HEK293 (cell line): Measurements from ENCODE around the gene NSFL1C.

Source experiments
- BCL6B ChIP-seq: fragments of 450-650 bp; formaldehyde crosslinking; IDR thresholded peaks from 2 replicates; pipeline ENCODE4 v1.5.1; 2017; ENCODE audit warnings: missing biosample characterization, missing genetic modification characterization
- CTCF ChIP-seq: fragments of 450-650 bp; formaldehyde crosslinking; IDR thresholded peaks from 2 replicates; pipeline ENCODE4 v1.5.1; 2016; ENCODE audit warnings: missing biosample characterization, missing genetic modification characterization
- GLI2 ChIP-seq: fragments of 450-650 bp; formaldehyde crosslinking; IDR thresholded peaks from 2 replicates; pipeline ENCODE4; 2017; ENCODE audit warnings: missing biosample characterization, missing genetic modification characterization, low read depth, borderline replicate concordance
- GLI4 ChIP-seq: fragments of 450-650 bp; formaldehyde crosslinking; IDR thresholded peaks from 2 replicates; pipeline ENCODE4 v1.5.1; 2016; ENCODE audit warnings: missing biosample characterization, missing genetic modification characterization
- MZF1 ChIP-seq: fragments of 450-650 bp; formaldehyde crosslinking; IDR thresholded peaks from 2 replicates; pipeline ENCODE4 v1.5.1; 2017; ENCODE audit warnings: missing biosample characterization, missing genetic modification characterization, borderline replicate concordance
- REST ChIP-seq: fragments of 450-650 bp; formaldehyde crosslinking; IDR thresholded peaks from 2 replicates; pipeline ENCODE4 v1.5.1; 2016; ENCODE audit warnings: missing biosample characterization, missing genetic modification characterization
- SALL2 ChIP-seq: fragments of 450-650 bp; formaldehyde crosslinking; IDR thresholded peaks from 2 replicates; pipeline ENCODE4 v1.5.0; 2017; ENCODE audit warnings: missing biosample characterization, mild to moderate bottlenecking, missing genetic modification characterization, borderline replicate concordance
- TSHZ1 ChIP-seq: fragments of 450-650 bp; formaldehyde crosslinking; IDR thresholded peaks from 2 replicates; pipeline ENCODE4 v1.5.1; 2016; ENCODE audit warnings: missing biosample characterization, missing genetic modification characterization, borderline replicate concordance
- ZBTB20 ChIP-seq: fragments of 450-650 bp; formaldehyde crosslinking; IDR thresholded peaks from 2 replicates; pipeline ENCODE4 v1.5.1; 2016; ENCODE audit warnings: missing biosample characterization, missing genetic modification characterization
- ZBTB48 ChIP-seq: fragments of 450-650 bp; formaldehyde crosslinking; IDR thresholded peaks from 2 replicates; pipeline ENCODE4 v1.5.1; 2016; ENCODE audit warnings: missing biosample characterization, missing genetic modification characterization
- ZEB2 ChIP-seq: fragments of 450-650 bp; formaldehyde crosslinking; IDR thresholded peaks from 2 replicates; pipeline ENCODE4 v1.5.1; 2016; ENCODE audit warnings: missing biosample characterization, missing genetic modification characterization
- ZIC2 ChIP-seq: fragments of 450-650 bp; formaldehyde crosslinking; IDR thresholded peaks from 2 replicates; pipeline ENCODE4 v1.5.1; 2016; ENCODE audit warnings: missing biosample characterization, missing genetic modification characterization
- ZNF211 ChIP-seq: fragments of 450-650 bp; formaldehyde crosslinking; IDR thresholded peaks from 2 replicates; pipeline ENCODE4 v1.5.1; 2016; ENCODE audit warnings: low read depth, missing biosample characterization, missing genetic modification characterization
- ZNF248 ChIP-seq: fragments of 450-650 bp; formaldehyde crosslinking; IDR thresholded peaks from 2 replicates; pipeline ENCODE4 v1.5.1; 2017; ENCODE audit warnings: missing biosample characterization, missing genetic modification characterization
- ZNF341 ChIP-seq: fragments of 450-650 bp; formaldehyde crosslinking; IDR thresholded peaks from 2 replicates; pipeline ENCODE4; 2016; ENCODE audit warnings: low read depth, missing biosample characterization, missing genetic modification characterization
- ZNF48 ChIP-seq: fragments of 450-650 bp; formaldehyde crosslinking; IDR thresholded peaks from 2 replicates; pipeline ENCODE4 v1.5.1; 2016; ENCODE audit warnings: missing biosample characterization, missing genetic modification characterization
- ZNF513 ChIP-seq: fragments of 450-650 bp; IDR thresholded peaks from 2 replicates; pipeline ENCODE4 v1.5.1; 2018; ENCODE audit warnings: missing biosample characterization, missing genetic modification characterization
- ZNF560 ChIP-seq: fragments of 450-650 bp; formaldehyde crosslinking; IDR thresholded peaks from 2 replicates; pipeline ENCODE4 v1.5.1; 2017; ENCODE audit warnings: missing biosample characterization, missing genetic modification characterization, borderline replicate concordance
- ZNF596 ChIP-seq: fragments of 450-650 bp; IDR thresholded peaks from 2 replicates; pipeline ENCODE4 v1.5.0; 2018; ENCODE audit warnings: missing biosample characterization, mild to moderate bottlenecking, missing genetic modification characterization, moderate library complexity
- ZNF621 ChIP-seq: fragments of 450-650 bp; formaldehyde crosslinking; IDR thresholded peaks from 2 replicates; pipeline ENCODE4 v1.5.1; 2017; ENCODE audit warnings: missing biosample characterization, missing genetic modification characterization
- ZNF664 ChIP-seq: fragments of 450-650 bp; formaldehyde crosslinking; IDR thresholded peaks from 2 replicates; pipeline ENCODE4 v1.5.1; 2016; ENCODE audit warnings: missing biosample characterization, missing genetic modification characterization
- ZNF692 ChIP-seq: fragments of 450-650 bp; formaldehyde crosslinking; IDR thresholded peaks from 2 replicates; pipeline ENCODE4 v1.5.1; 2016; ENCODE audit warnings: missing biosample characterization, missing genetic modification characterization
- ZSCAN5A ChIP-seq: fragments of 450-650 bp; formaldehyde crosslinking; IDR thresholded peaks from 2 replicates; pipeline ENCODE4 v1.5.1; 2016; ENCODE audit warnings: missing biosample characterization, missing genetic modification characterization

The NSFL1C gene

GRCh38 chr20:1466211-1467081, at the start of gene NSFL1C (continued):
- no peak for TF ChIP-seq ZNF248 (tag by site-specific recombination)
- TF ChIP-seq ZIC2 (tag by site-specific recombination) = no peak; the same call in 1 of the 2 replicates
- no peak for TF ChIP-seq SALL2
- TF ChIP-seq ZNF513 (tag by site-specific recombination) = peak; percentile 63; the same call in 1 of the 2 replicates
- no peak for TF ChIP-seq GLI4 (tag by site-specific recombination)
- TF ChIP-seq ZBTB20 = peak; percentile 32; the same call in 1 of the 2 replicates
- peak; percentile 83 for TF ChIP-seq ZSCAN5A (tag by site-specific recombination)
- no peak for TF ChIP-seq ZNF48 (tag by site-specific recombination)
- TF ChIP-seq ZBTB48 = peak; percentile 48
- peak; percentile 76 for TF ChIP-seq ZNF596 (tag by site-specific recombination)
- TF ChIP-seq BCL6B (tag by site-specific recombination) = no peak
- no peak for TF ChIP-seq ZEB2 (tag by site-specific recombination)
- TF ChIP-seq ZNF621 (tag by site-specific recombination) = no peak
- TF ChIP-seq ZNF664 (tag by site-specific recombination) = no peak
- TF ChIP-seq MZF1 (tag by site-specific recombination) = no peak
- no peak for TF ChIP-seq ZNF211
- no peak for TF ChIP-seq TSHZ1 (tag by site-specific recombination)
- TF ChIP-seq ZNF692 (tag by site-specific recombination) = peak; percentile 90
- peak; percentile 63 for TF ChIP-seq CTCF (tag by site-specific recombination)
- TF ChIP-seq ZNF560 (tag by site-specific recombination) = no peak
- 0 out of 2 replicates have a peak, but pooled peaks have one; percentile 28 for TF ChIP-seq REST (tag by site-specific recombination)
- TF ChIP-seq GLI2 = no peak
- no peak for TF ChIP-seq ZNF341
